ENCODE results near the gene FAM210A.
"Not testable (repeated sequence)": the region's sequence is repeated elsewhere in the genome, so short reads cannot be mapped to it uniquely, and the experiment has no call there.

FAM210A gene, protein sequence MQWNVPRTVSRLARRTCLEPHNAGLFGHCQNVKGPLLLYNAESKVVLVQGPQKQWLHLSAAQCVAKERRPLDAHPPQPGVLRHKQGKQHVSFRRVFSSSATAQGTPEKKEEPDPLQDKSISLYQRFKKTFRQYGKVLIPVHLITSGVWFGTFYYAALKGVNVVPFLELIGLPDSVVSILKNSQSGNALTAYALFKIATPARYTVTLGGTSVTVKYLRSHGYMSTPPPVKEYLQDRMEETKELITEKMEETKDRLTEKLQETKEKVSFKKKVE

GRCh38 chr18:13726232-13726971 is at the start of gene FAM210A, which contains the start of gene RNMT:
Gene FAM210A, minus strand, starts transcription at chr18:13726558. Its CDS starts 44,481 bp downstream, at chr18:13682077.
Gene RNMT, plus strand, starts transcription at chr18:13726673. Its CDS starts 4,845 bp downstream, at chr18:13731518.
- peak; percentile 83 for DNase-seq (ENCODE audit: low read depth)

DNA sequence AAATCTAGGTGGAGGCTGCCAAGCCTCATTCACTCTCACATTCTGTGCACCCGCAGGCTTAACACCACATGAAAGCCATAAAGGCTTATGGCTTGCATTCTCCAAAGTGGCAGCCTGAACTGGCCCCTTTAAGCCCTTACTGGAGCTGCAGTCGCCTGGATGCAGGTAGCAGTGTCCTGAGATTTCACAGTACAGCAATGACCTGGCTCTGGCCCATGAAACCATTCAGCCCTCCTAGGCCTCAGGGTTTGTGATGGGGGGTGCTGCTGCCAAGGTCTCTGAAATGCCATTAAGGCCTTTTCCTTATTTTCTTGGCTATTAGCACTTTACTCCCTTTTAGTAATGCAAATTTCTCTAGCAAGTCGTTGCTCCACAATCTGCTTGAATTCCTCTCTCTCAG is 48.7 kb upstream of the FAM210A start:
- no peak for DNase-seq (ENCODE audit: low read depth)

DNA sequence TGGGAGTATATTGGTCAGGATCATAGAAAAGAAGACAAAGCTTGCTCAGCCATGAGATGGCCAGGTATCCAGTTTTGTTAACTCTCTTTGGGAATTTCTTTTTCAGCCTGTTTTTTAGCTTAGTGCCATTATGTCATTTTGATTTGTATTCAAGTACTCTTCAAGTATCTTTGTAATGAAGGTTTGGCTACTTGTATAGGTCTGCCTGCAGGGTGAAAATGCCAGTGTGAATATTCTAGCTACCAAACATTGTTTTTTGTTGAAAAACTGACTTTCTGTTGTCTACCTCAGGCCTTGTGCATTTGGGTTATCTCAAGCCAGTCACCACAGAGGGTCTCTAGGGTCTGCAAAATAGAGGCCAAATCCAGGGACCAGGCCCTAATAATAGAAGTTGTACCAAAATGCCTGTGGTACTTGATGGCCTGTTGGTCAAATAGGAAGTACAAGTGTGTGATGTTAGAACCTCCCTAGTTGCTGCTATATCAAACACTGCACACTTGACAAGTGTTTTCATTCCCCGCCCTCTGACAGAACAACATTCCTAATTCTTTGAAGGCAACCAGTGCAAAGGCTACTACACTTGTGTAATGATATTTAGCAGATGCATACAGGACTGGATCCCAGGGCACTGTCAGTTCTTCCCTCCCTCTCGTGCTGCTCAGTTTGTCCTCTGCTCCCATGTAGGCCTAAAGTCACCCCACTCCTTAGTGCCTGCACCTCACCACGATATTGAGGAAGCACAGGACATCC is 36.5 kb upstream of the FAM210A start:
- no peak for DNase-seq (ENCODE audit: low read depth)

DNA sequence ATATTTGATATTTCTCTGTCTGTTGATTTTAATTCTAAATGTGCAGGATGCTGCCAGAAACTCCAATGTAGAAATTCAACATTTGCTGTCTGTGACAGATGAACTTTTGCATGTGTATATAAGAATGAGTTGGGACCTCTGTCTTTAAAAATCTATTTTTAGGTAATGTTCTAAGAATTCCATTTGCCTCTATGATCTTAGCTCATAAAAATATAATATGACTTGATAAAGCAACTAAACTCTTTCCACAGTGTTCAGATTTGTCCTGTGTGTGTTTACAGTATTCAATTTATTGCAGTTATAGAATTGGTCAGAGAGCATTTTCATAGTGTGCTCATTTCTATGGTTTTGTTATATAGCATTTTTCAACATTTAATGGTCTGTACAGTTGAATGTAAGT is 33.7 kb upstream of the FAM210A start:
- no peak for DNase-seq (ENCODE audit: low read depth)

GRCh38 chr18:13758622-13759021 is 32.3 kb upstream of the FAM210A start:
- no peak for DNase-seq (ENCODE audit: low read depth)

DNA sequence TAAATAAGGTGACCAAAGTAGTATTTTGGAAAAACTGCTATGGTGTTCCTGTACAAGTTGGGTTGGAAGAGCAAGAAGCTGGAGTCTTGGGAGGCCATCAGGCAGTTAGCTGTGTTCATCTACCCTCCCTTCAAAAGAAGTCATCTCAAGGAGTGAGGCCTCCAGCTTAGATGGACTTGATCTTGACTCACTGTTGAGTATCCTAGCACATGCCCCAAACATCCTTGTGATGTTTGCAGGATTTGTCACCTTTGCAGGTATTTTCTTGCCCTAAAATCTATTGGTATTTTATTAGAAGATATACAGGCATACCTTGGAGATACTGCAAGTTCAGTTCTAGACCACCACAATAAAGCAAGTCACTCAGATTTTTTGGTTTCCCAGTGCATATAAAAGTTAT is 30.3 kb upstream of the FAM210A start:
- DNase-seq (ENCODE audit: low read depth), result no peak

GRCh38 chr18:13756261-13756660 is 29.9 kb upstream of the FAM210A start:
- no peak for DNase-seq (ENCODE audit: low read depth)

DNA sequence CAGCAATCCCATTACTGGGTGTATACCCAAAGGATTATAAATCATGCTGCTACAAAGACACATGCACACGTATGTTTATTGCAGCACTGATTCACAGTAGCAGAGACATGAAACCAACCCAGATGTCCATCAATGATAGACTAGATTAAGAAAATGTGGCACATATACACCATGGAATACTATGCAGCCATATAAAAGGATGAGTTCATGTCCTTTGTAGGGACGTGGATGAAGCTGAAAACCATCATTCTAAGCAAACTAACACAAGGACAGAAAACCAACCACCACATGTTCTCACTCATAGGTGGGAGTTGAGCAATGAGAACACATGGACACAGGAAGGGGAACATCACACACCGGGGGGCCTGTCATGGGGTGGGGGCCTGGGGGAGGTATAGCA is 25.2 kb upstream of the FAM210A start:
- DNase-seq (ENCODE audit: low read depth), result not testable (repeated sequence)

DNA sequence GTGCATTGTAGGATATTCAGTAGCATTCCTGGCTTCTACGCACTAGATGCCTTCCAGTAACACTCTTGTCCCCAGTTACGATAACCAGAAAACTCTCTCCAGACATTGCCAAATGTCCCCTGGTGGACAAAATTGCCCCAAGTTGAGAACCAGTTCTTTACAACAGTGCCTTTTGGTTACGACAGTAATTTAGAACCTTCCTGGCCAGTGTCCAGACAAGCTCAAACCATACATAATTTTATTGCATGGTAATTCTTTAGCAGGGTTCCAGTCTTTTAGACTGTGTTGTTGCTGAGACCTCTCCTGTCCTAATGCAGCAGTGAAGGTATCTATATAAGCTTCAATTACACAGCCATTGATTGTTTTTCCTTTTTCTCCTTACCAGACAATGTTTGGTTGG is 20.3 kb upstream of the FAM210A start:
- no peak for DNase-seq (ENCODE audit: low read depth)

GRCh38 chr18:13745696-13746095 is 19.3 kb upstream of the FAM210A start:
- DNase-seq (ENCODE audit: low read depth), result no peak

DNA sequence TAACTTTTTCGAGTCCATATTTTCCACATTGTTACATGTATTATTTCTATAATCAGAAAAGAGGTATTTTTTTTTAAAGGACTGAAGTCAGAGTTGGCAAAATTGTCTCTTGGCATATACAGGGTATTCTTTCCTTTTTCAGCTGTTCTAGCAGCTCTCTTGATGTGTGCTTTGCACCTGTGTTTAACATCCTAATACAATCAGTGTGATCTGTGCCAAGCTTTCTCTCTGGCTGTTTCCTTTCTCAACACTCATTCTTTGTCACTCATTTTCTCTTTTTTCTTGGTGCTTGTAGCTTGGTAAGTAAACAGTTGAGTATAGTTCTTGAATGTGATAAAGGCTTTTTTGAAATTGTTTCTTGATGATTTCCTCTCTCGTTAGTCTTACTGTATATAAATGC is 9.3 kb upstream of the FAM210A start:
- no peak for DNase-seq (ENCODE audit: low read depth)

DNA sequence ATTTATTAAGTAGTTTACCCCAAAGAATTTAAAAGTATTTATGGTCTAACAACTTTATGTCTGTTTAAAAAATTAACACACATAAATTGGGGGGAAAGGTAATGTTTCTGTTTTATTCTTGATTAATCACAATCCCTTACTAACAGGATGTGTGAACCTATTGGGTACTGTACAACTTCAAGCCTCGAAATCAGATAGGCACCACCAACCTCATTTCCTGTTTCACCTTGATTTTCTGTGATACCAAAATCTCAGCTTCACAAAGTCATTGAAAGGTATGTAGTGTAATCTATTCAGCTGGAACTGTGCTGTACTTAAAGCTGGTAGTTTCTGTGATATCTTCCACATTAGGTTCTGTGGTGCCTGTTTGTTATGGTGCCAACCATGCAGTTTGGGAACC is 4.1 kb upstream of the FAM210A start:
- DNase-seq (ENCODE audit: low read depth), result no peak

- peak; percentile 5 for DNase-seq (ENCODE audit: low read depth)
Observed at GRCh38 chr18:13726972-13727331, 594 bp upstream of the FAM210A start.

GRCh38 chr18:13725566-13726231 is 659 bp downstream of the FAM210A start:
- no peak for DNase-seq (ENCODE audit: low read depth)

- DNase-seq (ENCODE audit: low read depth), result no peak
Observed at GRCh38 chr18:13720847-13721246, 5.5 kb downstream of the FAM210A start.

- DNase-seq (ENCODE audit: low read depth), result no peak
Observed at GRCh38 chr18:13720123-13720522, 6.2 kb downstream of the FAM210A start.

DNA sequence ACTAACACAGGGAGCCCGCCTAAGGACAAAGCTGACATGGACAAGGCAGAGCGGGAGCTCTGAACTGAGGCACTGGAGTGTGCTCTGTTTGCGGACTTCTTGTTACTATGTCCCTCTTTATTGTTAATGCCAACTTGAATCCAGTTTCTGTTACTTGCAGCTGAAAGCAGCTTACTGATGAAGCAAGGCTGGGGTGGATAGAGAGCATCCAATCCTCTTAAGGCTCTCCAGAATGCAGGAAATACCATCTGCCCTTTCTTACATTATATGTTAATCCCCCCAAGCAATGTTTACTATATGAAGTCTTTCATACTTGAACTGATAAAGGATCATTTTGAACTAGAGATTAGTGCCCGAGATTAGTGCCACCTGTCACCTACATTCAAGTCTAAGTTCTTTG is 9.4 kb downstream of the FAM210A start:
- no peak for DNase-seq (ENCODE audit: low read depth)

DNA sequence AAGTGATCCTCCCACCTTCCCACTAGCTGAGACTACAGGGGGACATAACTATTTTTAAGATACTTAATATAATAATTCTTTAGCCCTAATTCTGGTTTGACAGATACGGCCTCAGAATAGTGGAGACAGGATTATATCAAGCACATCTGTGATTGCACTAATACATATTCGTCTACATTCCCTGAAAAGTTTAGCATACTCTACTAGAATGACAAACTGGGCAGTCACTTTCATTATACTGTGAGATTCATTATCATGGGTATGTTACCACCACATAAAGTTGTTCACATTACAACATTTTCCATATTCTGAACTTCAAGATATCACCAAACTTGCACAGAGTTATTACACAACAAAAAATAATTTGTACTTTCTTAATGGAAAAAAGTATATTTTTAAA is 11.0 kb downstream of the FAM210A start:
- DNase-seq (ENCODE audit: low read depth), result no peak

DNA sequence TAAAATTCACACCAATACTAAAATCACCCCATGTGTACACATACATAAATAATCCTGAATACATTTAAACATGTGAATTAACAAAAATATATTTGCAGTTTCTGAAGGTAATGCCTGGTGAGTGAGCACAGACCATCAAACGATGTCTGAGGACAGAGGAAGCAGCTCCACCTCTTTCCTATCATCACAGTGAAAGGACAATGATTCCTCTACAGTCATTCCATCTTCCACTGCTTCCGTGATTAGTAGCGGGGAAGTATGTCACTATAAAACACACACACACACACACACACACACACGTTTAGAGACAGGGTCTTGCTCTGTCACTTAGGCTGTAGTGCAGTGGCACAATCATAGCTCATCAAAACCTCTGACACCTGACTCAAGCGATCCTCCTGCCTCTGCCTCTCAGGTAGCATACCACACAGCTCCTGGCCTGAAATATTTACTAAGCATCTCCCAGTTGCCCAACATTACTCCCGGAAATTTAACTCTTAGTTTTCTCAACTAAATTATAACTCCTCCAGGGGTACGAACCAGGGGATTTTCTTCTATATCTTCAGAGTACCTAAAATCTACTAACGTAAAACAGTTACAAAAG is 12.8 kb downstream of the FAM210A start:
- no peak for DNase-seq (ENCODE audit: low read depth)

DNA sequence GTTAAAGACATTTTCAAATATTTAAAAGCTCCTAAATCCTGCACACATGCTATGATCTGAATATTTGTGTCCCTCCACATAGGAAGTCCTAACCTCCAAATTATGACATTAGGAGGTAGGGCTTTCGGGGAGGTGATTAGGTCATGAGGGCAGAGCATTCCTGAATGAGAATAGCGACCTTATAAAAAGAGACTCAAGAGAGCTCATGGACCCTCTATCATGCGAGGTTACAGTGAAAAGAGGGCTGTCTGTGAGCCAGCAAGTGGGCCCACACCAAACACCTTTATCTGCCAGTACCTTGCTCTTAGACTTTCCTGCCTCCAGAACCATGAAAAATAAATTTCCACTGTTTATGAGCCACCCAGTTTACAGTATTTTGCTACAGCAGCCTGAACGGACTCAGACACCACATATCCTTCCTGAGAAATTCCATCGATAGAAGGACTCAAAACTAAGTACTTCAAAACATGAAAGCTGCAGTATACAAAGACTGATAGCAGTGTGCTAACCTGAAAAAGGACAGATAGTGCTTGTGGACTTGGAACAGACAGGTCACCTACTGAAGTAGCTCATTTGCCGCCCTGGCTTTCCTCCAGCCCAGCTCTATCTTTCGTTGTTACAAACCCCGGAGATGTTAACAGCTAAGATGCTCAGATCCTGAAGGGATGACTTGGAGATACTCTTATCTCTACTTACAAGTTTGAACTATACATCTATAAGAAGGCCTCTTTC is 13.8 kb downstream of the FAM210A start:
- DNase-seq (ENCODE audit: low read depth), result no peak

DNA sequence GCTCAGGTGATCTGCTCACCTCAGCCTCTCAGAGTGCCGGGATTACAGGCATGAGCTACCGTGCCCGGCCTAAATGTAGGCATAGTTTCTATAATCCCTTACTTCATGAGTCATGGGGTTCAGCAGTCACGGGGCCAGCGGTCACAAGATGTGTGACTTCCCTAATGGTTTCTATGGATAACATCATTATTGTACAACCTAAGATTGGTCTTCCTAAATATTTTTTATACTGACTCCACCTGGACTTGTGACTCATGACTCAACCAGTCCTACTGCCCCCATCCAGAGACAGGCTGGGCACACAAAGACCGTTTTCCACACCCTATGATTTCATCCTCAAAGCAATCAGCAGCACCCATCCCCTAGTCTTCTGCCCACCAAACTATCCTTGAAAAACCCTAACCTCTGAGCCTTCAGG is 15.9 kb downstream of the FAM210A start:
- DNase-seq (ENCODE audit: low read depth), result no peak

Measured in CMK (cell line).